ENCODE data around the gene CELA2B. TPM values are rescaled to one million over a fixed set of nuclear protein-coding genes. Genes with fewer than 3 reads are reported as not detected.
A peak's percentile ranks its signal among the peaks of the same experiment; 100 is the strongest.

The CELA2B gene
- total and polyA plus RNA-seq, 9 of the 15 experiments (the other 6 are each of a cell fraction or from before 2014, with no cell fraction given), result 0.25 to 2.1 (median 0.38) TPM; not detected in 5

- BruUV-seq (replicated peaks), result no TSS peak
- ChIA-PET POLR2A (interaction anchor here (0.7 kb wide), 1 partner anchor 157 kb away, joined by 4 read pairs; no protein-coding TSS in a partner anchor), CTCF (ENCODE audit: low intra/inter-chr PET ratio) (no interaction called here)
- Histone ChIP-seq H3K36me3 (ENCODE audit: control insufficient read depth, insufficient read depth, low read length) (no peaks in the 10 kb centered on the region), H3K9me1 (ENCODE audit: control insufficient read depth, insufficient read depth, low read length) (no peaks in the 10 kb centered on the region), H3K9me3 (replicated peaks; ENCODE audit: control insufficient read depth, insufficient read depth, low read depth, low read length) (no peaks in the 10 kb centered on the region), H3K9ac (ENCODE audit: insufficient read depth in 1 of 2, low read depth in 2 of 2, low read length in 2 of 2) (no peak overlapping the region; a peak in 1 of 4 replicates), H3K4me3 (no peak overlapping the region), H3K4me1 (replicated peaks in 1 of 2; ENCODE audit: control insufficient read depth in 2 of 2, insufficient read depth in 2 of 2, low read length in 2 of 2) (peaks cover 5 to 6% of the 10 kb centered on the region in 2 experiments; a peak in 3 of 5 replicates), H2AFZ (ENCODE audit: low read depth, low read length) (no peak overlapping the region), H3K4me2 (ENCODE audit: insufficient read depth, low read length) (no peak overlapping the region), H3K27ac (ENCODE audit: extremely low read depth, low read depth, low read length) (no peak overlapping the region), H4K20me1 (replicated peaks; ENCODE audit: control insufficient read depth, insufficient read depth, low read length) (no peaks in the 10 kb centered on the region), H3K27me3 (ENCODE audit: control insufficient read depth in 2 of 2, insufficient read depth in 2 of 2, low read length in 2 of 2) (no peaks in the 10 kb centered on the region), H3K79me2 (ENCODE audit: control insufficient read depth, insufficient read depth, low read length) (no peaks in the 10 kb centered on the region)
- intact Hi-C loops (cut with micrococcal nuclease), result no loop called here
- WGBS (ENCODE audit: insufficient coverage, low coverage, missing lambda C conversion rate), result 44% methylated on average over 11 of the region's 11 CpGs
- in situ Hi-C loops (cut with MboI), result no loop called here
- ATAC-seq (no peak), DNase-seq (ENCODE audit: extremely low read depth in 1 of 4, low spot score in 3 of 4) (no peak), FAIRE-seq (no peak)
- TF ChIP-seq THAP7 (CRISPR knock-in tag; IDR thresholded peaks at IDR 0.05), result no peak
- no peak for TF ChIP-seq ZBTB49 (CRISPR knock-in tag; IDR thresholded peaks at IDR 0.05; ENCODE audit: borderline replicate concordance)
- no peak for TF ChIP-seq ZNF184 (CRISPR knock-in tag; IDR thresholded peaks at IDR 0.05)
- TF ChIP-seq POU5F1 (IDR thresholded peaks at IDR 0.05; ENCODE audit: borderline replicate concordance, low read depth, low read length, partially characterized antibody), result no peak
- no peak for TF ChIP-seq XRCC3 (IDR thresholded peaks at IDR 0.05)
- peak; percentile 51 for TF ChIP-seq RBM25 (IDR thresholded peaks at IDR 0.05; ENCODE audit: low read depth, low read length, severe bottlenecking)
- TF ChIP-seq ELF2 (CRISPR knock-in tag; IDR thresholded peaks at IDR 0.05), result no peak
- TF ChIP-seq EP400 (IDR thresholded peaks at IDR 0.05), result no peak
- TF ChIP-seq NR3C1 (CRISPR knock-in tag; IDR thresholded peaks at IDR 0.05), result no peak
- TF ChIP-seq ZNF311 (CRISPR knock-in tag; IDR thresholded peaks at IDR 0.05), result no peak
- TF ChIP-seq HLTF (IDR thresholded peaks at IDR 0.05), result no peak
- TF ChIP-seq SMARCA5 (IDR thresholded peaks at IDR 0.05), result peak; percentile 72; the same call in 1 of the 2 replicates
- no peak for TF ChIP-seq ID3 (CRISPR knock-in tag; IDR thresholded peaks at IDR 0.05)
- TF ChIP-seq ID3 (tag; IDR thresholded peaks at IDR 0.05), result no peak
- TF ChIP-seq ZNF511 (CRISPR knock-in tag; IDR thresholded peaks at IDR 0.05), result no peak
- TF ChIP-seq CEBPB (tag; IDR thresholded peaks at IDR 0.05), result peak; percentile 92
- no peak for TF ChIP-seq ZFP91 (CRISPR knock-in tag; IDR thresholded peaks at IDR 0.05)
- peak; percentile 82; the same call in 1 of the 2 replicates for TF ChIP-seq BCOR (IDR thresholded peaks at IDR 0.05)
- no peak for TF ChIP-seq RNF2 (IDR thresholded peaks at IDR 0.05)
Measured at GRCh38 chr1:15479654-15480347, 3.9 kb downstream of the CELA2B start.
